Esophagus muscularis mucosa (tissue), 4 donors: ENCODE results near the gene P2RX2. TPM values are rescaled to one million over a fixed set of nuclear protein-coding genes. Genes with fewer than 3 reads are reported as not detected.

ENCODE experiments used
- DNase-seq: peaks from one replicate; pipeline ENCODE4 v3.0.0-alpha.2; 2017; ENCODE audit errors: extremely low spot score
- H3K27ac ChIP-seq, 4 donors: fragments of 200-600 bp; sonication (generic); replicated peaks in 1 of 4; 1 replicate in 3 of 4; 2 replicates in 1 of 4; pipeline ENCODE4 v1.5.1; 2016 to 2019; ENCODE audit warnings: mild to moderate bottlenecking in 1 of 4
- H3K27me3 ChIP-seq, 4 donors: fragments of 200-600 bp; sonication (generic); one replicate each; pipeline versions ENCODE4 v1.5.1 to v1.6.0; 2016 to 2019
- H3K36me3 ChIP-seq, 4 donors: fragments of 200-600 bp; sonication (generic); one replicate each; pipeline ENCODE4 v1.5.1; 2016 to 2019
- H3K4me1 ChIP-seq, 4 donors: fragments of 200-600 bp; sonication (generic); one replicate each; pipeline ENCODE4 v1.5.1; 2016 to 2019
- H3K4me3 ChIP-seq, 4 donors: fragments of 200-600 bp; sonication (generic); 1 replicate in 2 of 4; 2 replicates in 2 of 4; pipeline ENCODE4 v1.5.1; 2016 to 2019; ENCODE audit warnings: mild to moderate bottlenecking in 4 of 4, moderate library complexity in 1 of 4
- H3K9me3 ChIP-seq, 4 donors: fragments of 200-600 bp; sonication (generic); 1 replicate in 3 of 4; 2 replicates in 1 of 4; pipeline ENCODE4 v1.5.1; 2016 to 2019
- EP300 ChIP-seq: sonication (generic); formaldehyde crosslinking; IDR thresholded peaks from one replicate; pipeline ENCODE4 v1.6.1; 2017; ENCODE audit warnings: antibody characterized with exemption
- POLR2A ChIP-seq: fragments of 450-650 bp; IDR thresholded peaks from one replicate; pipeline ENCODE4 v1.6.1; 2017; ENCODE audit warnings: antibody characterized with exemption, moderate library complexity, mild to moderate bottlenecking, low read depth
- POLR2AphosphoS5 ChIP-seq, 2 donors: sonication (generic); formaldehyde crosslinking; IDR thresholded peaks; one replicate each; pipeline ENCODE4 v1.6.1; 2017; ENCODE audit warnings: antibody characterized with exemption in 2 of 2
- WGBS: methylation state at CpG from one replicate; pipeline ENCODE4 v1.1.5; 2018; 5-methylcytosine and 5-hydroxymethylcytosine counted together
- intact Hi-C: fragments of 100-400 bp; cut with DNase I; formaldehyde crosslinking; loops from one replicate; pipeline ENCODE4 v1.15.1; 2023
- total RNA-seq, 4 donors: library from RNA; depleted of rRNA; stranded (reverse); fragments of >200 nt; gene quantifications; one replicate each; pipeline versions ENCODE4 v1.1.0 to v1.2.1, GENCODE V29; 2016
- TF ChIP-seq, protein P1 (sequence below), 3 experiments: fragments of 200-600 bp in 2 of 3; fragments of 450-650 bp in 1 of 3; sonication (generic) in 2 of 3; IDR thresholded peaks; one replicate each; pipeline ENCODE4 v1.5.1; 2017 to 2019; ENCODE audit warnings: antibody characterized with exemption in 3 of 3, mild to moderate bottlenecking in 2 of 3, moderate library complexity in 1 of 3

P2RX2 gene
- total RNA-seq, 4 donors from 2014 or later: 1.7 to 4.1 (median 3.7) TPM

DNA sequence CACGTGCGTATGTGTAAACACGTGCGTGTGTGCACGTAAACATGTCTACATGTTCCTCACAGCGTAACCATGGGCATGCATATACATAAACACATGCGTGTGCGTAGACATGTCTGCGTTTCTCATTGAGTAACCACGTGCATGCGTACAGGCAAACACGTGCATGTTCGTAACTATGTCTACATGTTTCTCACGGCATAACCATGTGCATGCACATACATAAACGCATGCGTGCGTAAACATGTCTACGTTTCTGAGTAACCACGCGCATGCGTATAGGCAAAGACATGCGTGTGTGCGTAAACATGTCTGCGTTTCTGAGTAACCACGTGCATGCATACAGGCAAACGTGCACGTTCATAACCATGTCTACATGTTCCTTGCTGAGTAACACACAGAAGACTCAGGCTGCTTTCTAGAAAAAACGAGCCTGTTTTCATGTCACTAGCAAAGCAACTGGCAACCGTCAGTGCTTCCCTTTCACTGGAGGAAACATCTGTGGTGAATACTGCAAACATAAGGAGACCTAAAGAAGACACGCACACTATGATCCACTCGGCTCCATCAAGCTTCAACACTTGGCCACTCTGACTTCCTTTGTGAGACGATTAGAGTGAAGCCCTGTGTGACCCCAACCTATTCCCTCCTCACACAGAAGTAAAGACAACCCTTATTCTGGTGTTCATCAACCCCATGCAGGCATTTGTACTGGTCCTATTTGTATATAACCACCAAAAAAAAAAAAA, 39.7 kb downstream of the P2RX2 start:
- peaks cover 66 to 100% (median 92%) of the 10 kb centered on the region in 4 donors for H3K36me3 ChIP-seq
- H3K4me1 ChIP-seq: no peaks in the 10 kb centered on the region
- H3K27me3 ChIP-seq: no peaks in the 10 kb centered on the region
- TF ChIP-seq, protein P1, sequence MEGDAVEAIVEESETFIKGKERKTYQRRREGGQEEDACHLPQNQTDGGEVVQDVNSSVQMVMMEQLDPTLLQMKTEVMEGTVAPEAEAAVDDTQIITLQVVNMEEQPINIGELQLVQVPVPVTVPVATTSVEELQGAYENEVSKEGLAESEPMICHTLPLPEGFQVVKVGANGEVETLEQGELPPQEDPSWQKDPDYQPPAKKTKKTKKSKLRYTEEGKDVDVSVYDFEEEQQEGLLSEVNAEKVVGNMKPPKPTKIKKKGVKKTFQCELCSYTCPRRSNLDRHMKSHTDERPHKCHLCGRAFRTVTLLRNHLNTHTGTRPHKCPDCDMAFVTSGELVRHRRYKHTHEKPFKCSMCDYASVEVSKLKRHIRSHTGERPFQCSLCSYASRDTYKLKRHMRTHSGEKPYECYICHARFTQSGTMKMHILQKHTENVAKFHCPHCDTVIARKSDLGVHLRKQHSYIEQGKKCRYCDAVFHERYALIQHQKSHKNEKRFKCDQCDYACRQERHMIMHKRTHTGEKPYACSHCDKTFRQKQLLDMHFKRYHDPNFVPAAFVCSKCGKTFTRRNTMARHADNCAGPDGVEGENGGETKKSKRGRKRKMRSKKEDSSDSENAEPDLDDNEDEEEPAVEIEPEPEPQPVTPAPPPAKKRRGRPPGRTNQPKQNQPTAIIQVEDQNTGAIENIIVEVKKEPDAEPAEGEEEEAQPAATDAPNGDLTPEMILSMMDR (IDR thresholded peaks at IDR 0.05): no peak
- TF ChIP-seq EP300 (no peak), POLR2A (no peak), POLR2AphosphoS5 (IDR thresholded peaks at IDR 0.05) (no peak)
- no peak overlapping the region for H3K4me3 ChIP-seq
- H3K9me3 ChIP-seq: no peaks in the 10 kb centered on the region
- no peak overlapping the region for H3K27ac ChIP-seq
- no peak for DNase-seq
- intact Hi-C loops: no loop called here
- WGBS: 91% methylated on average over 32 of the region's 32 CpGs

DNA sequence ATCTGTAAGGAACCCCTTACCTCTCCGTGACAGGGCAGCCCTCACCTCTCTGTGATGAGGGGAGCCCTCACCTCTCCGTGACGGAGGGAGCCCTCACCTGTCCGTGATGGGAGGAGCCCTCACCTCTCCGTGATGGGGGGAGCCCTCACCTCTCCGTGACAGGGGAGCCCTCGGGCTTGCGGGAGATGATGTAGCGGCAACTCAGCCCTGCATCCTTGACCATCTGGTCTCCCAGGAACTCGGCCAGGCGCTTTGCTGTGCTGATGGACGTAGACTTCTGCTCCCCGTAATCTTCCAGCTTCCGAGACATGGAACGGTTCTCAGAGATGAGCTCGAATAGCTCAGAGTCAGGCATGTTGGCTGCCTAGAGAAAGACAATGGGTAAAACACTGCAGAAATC, 40.6 kb downstream of the P2RX2 start:
- no peaks in the 10 kb centered on the region for H3K9me3 ChIP-seq
- H3K4me1 ChIP-seq: no peaks in the 10 kb centered on the region
- no peak for TF ChIP-seq POLR2A
- no peak for TF ChIP-seq EP300
- TF ChIP-seq, protein P1 (IDR thresholded peaks at IDR 0.05): no peak
- no peak for TF ChIP-seq POLR2AphosphoS5 (IDR thresholded peaks at IDR 0.05)
- H3K27ac ChIP-seq: no peak overlapping the region
- H3K36me3 ChIP-seq: peaks cover 70 to 100% (median 95%) of the 10 kb centered on the region in 4 donors
- 95% methylated on average over 16 of the region's 16 CpGs for WGBS
- no peaks in the 10 kb centered on the region for H3K27me3 ChIP-seq
- no peak overlapping the region for H3K4me3 ChIP-seq
- intact Hi-C loops: no loop called here
- no peak for DNase-seq

DNA sequence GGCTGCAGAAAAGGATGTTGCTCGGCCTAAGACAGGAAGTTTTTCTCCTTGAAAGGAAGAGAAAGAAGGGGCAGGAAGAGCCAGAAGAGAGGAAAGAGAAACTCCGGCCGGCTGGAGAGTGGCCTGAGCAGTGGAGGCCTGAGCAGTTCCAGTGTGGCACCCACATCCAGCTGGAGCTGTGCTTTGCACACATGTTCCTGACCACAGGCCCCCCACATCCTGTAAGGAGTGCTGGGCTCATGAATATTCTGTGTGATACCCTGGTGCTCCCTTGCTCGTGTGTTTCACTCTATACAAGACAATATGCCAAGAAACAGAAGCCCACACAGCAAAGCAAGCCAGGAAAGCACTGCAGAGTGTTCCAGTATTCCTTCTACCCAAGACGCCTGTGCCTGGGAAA, 41.5 kb downstream of the P2RX2 start:
- H3K27ac ChIP-seq: no peak overlapping the region
- 91% methylated on average over 5 of the region's 5 CpGs for WGBS
- no peak for TF ChIP-seq POLR2AphosphoS5 (IDR thresholded peaks at IDR 0.05)
- TF ChIP-seq, protein P1 (IDR thresholded peaks at IDR 0.05): no peak
- no peak for TF ChIP-seq EP300
- no peak for TF ChIP-seq POLR2A
- no peaks in the 10 kb centered on the region for H3K9me3 ChIP-seq
- intact Hi-C loops: no loop called here
- no peaks in the 10 kb centered on the region for H3K27me3 ChIP-seq
- H3K4me3 ChIP-seq: no peak overlapping the region
- DNase-seq: no peak
- peaks cover 73 to 100% (median 96%) of the 10 kb centered on the region in 4 donors for H3K36me3 ChIP-seq
- no peaks in the 10 kb centered on the region for H3K4me1 ChIP-seq

DNA sequence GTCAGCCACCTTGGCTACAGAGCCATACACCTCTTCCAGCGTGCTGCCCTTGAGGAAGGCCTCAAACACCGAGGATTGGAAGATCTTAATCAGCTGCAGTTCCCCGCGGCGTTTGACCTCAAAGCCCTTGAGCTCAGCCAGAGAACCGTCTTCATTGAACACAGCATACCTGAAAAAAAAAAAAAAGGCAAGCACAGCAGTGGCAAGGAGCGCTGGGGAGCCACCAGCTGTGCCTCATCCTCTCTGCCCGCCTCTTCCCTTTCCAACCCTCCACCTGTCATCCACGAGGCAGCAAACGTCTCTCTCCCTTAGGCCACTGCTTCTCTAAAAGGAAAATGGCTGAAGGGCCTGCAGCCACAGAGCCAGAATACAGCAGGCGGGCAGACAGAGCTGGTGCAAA, 42.4 kb downstream of the P2RX2 start:
- no peak for DNase-seq
- H3K36me3 ChIP-seq: peaks cover 73 to 100% (median 99%) of the 10 kb centered on the region in 4 donors
- TF ChIP-seq POLR2A (no peak), POLR2AphosphoS5 (IDR thresholded peaks at IDR 0.05) (no peak), EP300 (no peak)
- TF ChIP-seq, protein P1 (IDR thresholded peaks at IDR 0.05): no peak
- 81% methylated on average over 11 of the region's 11 CpGs for whole genome bisulfite sequencing
- no peak overlapping the region for H3K4me3 ChIP-seq
- no peaks in the 10 kb centered on the region for H3K9me3 ChIP-seq
- intact Hi-C loops: no loop called here
- no peak overlapping the region for H3K27ac ChIP-seq
- H3K4me1 ChIP-seq: no peaks in the 10 kb centered on the region
- H3K27me3 ChIP-seq: no peaks in the 10 kb centered on the region

DNA sequence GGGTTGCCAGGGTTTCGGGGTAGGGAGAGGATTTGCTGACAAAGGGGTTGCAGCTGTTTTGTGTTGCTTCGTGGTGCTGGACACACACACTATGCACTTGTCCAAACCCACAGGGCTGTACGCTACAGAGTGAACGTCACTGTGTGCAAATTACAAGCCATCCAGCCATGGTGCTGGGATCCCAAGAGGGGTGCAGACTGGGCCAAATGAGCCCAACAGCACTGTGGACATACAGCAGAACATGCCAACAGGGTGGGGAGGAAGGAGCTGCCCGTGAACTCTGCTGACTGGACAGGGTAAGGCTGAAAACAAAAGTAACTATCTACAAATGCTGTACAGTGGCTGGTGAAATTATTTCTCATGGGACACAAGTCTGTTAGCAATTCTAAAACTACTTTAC, 43.4 kb downstream of the P2RX2 start:
- DNase-seq: no peak
- Histone ChIP-seq H3K36me3 (peaks cover 74 to 100% (median 99%) of the 10 kb centered on the region in 4 donors), H3K4me1 (no peaks in the 10 kb centered on the region), H3K9me3 (no peaks in the 10 kb centered on the region), H3K27ac (no peak overlapping the region), H3K27me3 (no peaks in the 10 kb centered on the region), H3K4me3 (no peak overlapping the region)
- TF ChIP-seq EP300: no peak
- TF ChIP-seq, protein P1 (IDR thresholded peaks at IDR 0.05): no peak
- no peak for TF ChIP-seq POLR2A
- no peak for TF ChIP-seq POLR2AphosphoS5 (IDR thresholded peaks at IDR 0.05)
- 85% methylated on average over 5 of the region's 5 CpGs for WGBS
- intact Hi-C loops: no loop called here
